Measurements from ENCODE around the gene TGFBR1. TPM values are rescaled to one million over a fixed set of nuclear protein-coding genes. Genes with fewer than 3 reads are reported as not detected.

The TGFBR1 gene
- total RNA-seq, 2 donors from 2014 or later, result 10.5 to 18.7 TPM

- intact Hi-C loops (cut with DNase I), result no loop called here
- Histone ChIP-seq H3K36me3 (replicated peaks in 1 of 2; ENCODE audit: insufficient read depth in 1 of 2, low read depth in 2 of 2) (no peaks in the 10 kb centered on the region), H3K27me3 (no peaks in the 10 kb centered on the region), H3K4me3 (no peak overlapping the region), H3K9me3 (no peaks in the 10 kb centered on the region), H3K27ac (no peak overlapping the region), H3K4me1 (peaks cover 7% of the 10 kb centered on the region)
- DNase-seq, result no peak
- no peak for ATAC-seq
- 83 to 87% methylated on average over 3 of the region's 3 CpGs for WGBS, 2 donors
- no peak for TF ChIP-seq POLR2A (IDR thresholded peaks at IDR 0.05)
- TF ChIP-seq CTCF (IDR thresholded peaks at IDR 0.05), result no peak
Observed at GRCh38 chr9:99127356-99128132, 22.6 kb downstream of the TGFBR1 start.

DNA sequence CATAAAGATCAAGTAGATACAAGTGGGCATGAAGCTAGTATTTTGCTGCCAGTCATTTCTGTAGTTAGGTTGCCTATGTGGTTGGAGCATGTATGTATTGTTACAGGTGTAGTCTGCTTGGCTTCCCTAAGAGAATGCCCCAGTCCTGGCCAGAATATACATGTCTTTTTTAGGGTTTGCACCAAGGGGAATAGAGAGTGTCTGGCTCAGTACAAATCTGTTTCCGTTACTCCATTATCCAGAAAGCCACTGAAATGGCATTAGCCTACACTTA, 23.2 kb downstream of the TGFBR1 start:
- no peak for DNase-seq
- Histone ChIP-seq H3K4me1 (peaks cover 7% of the 10 kb centered on the region), H3K4me3 (no peak overlapping the region), H3K27ac (no peak overlapping the region), H3K36me3 (replicated peaks in 1 of 2; ENCODE audit: insufficient read depth in 1 of 2, low read depth in 2 of 2) (no peaks in the 10 kb centered on the region), H3K9me3 (no peaks in the 10 kb centered on the region), H3K27me3 (no peaks in the 10 kb centered on the region)
- 95 to 100% methylated on average over 1 of the region's 1 CpG for WGBS, 2 donors
- ATAC-seq, result no peak
- intact Hi-C loops (cut with DNase I), result no loop called here
- TF ChIP-seq CTCF (IDR thresholded peaks at IDR 0.05), result no peak
- no peak for TF ChIP-seq POLR2A (IDR thresholded peaks at IDR 0.05)

GRCh38 chr9:99129091-99129490, 24.2 kb downstream of the TGFBR1 start:
- TF ChIP-seq POLR2A (IDR thresholded peaks at IDR 0.05) (no peak), CTCF (IDR thresholded peaks at IDR 0.05) (no peak)
- 79 to 90% methylated on average over 1 of the region's 1 CpG for WGBS, 2 donors
- H3K4me3 ChIP-seq, result no peak overlapping the region
- no peak overlapping the region for H3K27ac ChIP-seq
- no peak for ATAC-seq
- intact Hi-C loops (cut with DNase I), result no loop called here
- H3K9me3 ChIP-seq, result no peaks in the 10 kb centered on the region
- H3K4me1 ChIP-seq, result peaks cover 7% of the 10 kb centered on the region
- H3K27me3 ChIP-seq, result no peaks in the 10 kb centered on the region
- no peak for DNase-seq
- no peaks in the 10 kb centered on the region for H3K36me3 ChIP-seq (replicated peaks in 1 of 2; ENCODE audit: insufficient read depth in 1 of 2, low read depth in 2 of 2)

DNA sequence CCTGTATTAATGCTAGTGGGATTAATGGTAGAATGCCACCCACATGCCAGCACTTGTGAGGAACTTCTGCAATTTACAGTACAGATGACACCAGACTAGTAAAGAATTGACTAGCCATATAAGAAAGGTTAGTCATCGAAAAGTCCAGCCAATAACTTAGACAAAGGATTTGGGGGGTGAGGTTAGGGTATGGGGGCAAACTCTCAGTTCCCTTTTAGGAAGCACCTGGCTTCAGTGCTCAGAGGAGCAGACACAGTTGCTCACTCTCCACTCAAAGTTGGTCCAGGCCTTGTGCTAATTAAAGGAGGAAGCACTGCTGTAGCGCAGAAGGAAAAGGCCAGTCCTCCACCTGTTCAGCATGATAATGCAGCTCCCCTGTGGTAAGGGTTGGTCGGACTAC, 25.2 kb downstream of the TGFBR1 start:
- WGBS, 2 donors, result 78 to 88% methylated on average over 3 of the region's 3 CpGs
- Histone ChIP-seq H3K27ac (no peak overlapping the region), H3K36me3 (replicated peaks in 1 of 2; ENCODE audit: insufficient read depth in 1 of 2, low read depth in 2 of 2) (no peaks in the 10 kb centered on the region), H3K4me1 (peaks cover 7% of the 10 kb centered on the region), H3K27me3 (no peaks in the 10 kb centered on the region), H3K9me3 (no peaks in the 10 kb centered on the region), H3K4me3 (no peak overlapping the region)
- DNase-seq (no peak), ATAC-seq (no peak)
- intact Hi-C loops (cut with DNase I), result no loop called here
- TF ChIP-seq POLR2A (IDR thresholded peaks at IDR 0.05) (no peak), CTCF (IDR thresholded peaks at IDR 0.05) (no peak)

- intact Hi-C loops (cut with DNase I), result no loop called here
- no peaks in the 10 kb centered on the region for H3K4me1 ChIP-seq
- DNase-seq (no peak), ATAC-seq (no peak)
- 73 to 75% methylated on average over 2 of the region's 2 CpGs for WGBS, 2 donors
- H3K4me3 ChIP-seq, result no peak overlapping the region
- no peak for TF ChIP-seq POLR2A (IDR thresholded peaks at IDR 0.05)
- no peak for TF ChIP-seq CTCF (IDR thresholded peaks at IDR 0.05)
- no peaks in the 10 kb centered on the region for H3K27me3 ChIP-seq
- H3K9me3 ChIP-seq, result no peaks in the 10 kb centered on the region
- H3K36me3 ChIP-seq (replicated peaks in 1 of 2; ENCODE audit: insufficient read depth in 1 of 2, low read depth in 2 of 2), result no peaks in the 10 kb centered on the region
- no peak overlapping the region for H3K27ac ChIP-seq
Observed at GRCh38 chr9:99133145-99133544, 28.2 kb downstream of the TGFBR1 start.

Data from body of pancreas (tissue), 4 donors.